ENCODE measurements around the gene LEMD2.

The LEMD2 gene

GRCh38 chr6:33799454-33800113, 10.7 kb upstream of the LEMD2 start:
- no peak for TF ChIP-seq JUND (IDR thresholded peaks at IDR 0.05; ENCODE audit: low read depth)
- no peak for DNase-seq (ENCODE audit: low read depth in 1 of 2, low spot score in 1 of 2)
- in situ Hi-C loops (cut with HindIII; ENCODE audit: low pct_unique_long_range_greater_than_20kb, low sequenced_read_pairs) = no loop called here

GRCh38 chr6:33798343-33798848, 9.5 kb upstream of the LEMD2 start:
- no peak for DNase-seq (ENCODE audit: low read depth in 1 of 2, low spot score in 1 of 2)
- no peak for TF ChIP-seq JUND (IDR thresholded peaks at IDR 0.05; ENCODE audit: low read depth)
- in situ Hi-C loops (cut with HindIII; ENCODE audit: low pct_unique_long_range_greater_than_20kb, low sequenced_read_pairs) = no loop called here

- DNase-seq (ENCODE audit: low read depth in 1 of 2, low spot score in 1 of 2) = no peak
- in situ Hi-C loops (cut with HindIII; ENCODE audit: low pct_unique_long_range_greater_than_20kb, low sequenced_read_pairs) = no loop called here
- no peak for TF ChIP-seq JUND (IDR thresholded peaks at IDR 0.05; ENCODE audit: low read depth)
Observed at GRCh38 chr6:33797626-33798342, 8.9 kb upstream of the LEMD2 start.

GRCh38 chr6:33794910-33795623, 6.1 kb upstream of the LEMD2 start:
- in situ Hi-C loops (cut with HindIII; ENCODE audit: low pct_unique_long_range_greater_than_20kb, low sequenced_read_pairs) = no loop called here
- peak in 1 of 2 experiments; percentile 28 for DNase-seq (ENCODE audit: low read depth in 1 of 2, low spot score in 1 of 2)
- TF ChIP-seq JUND (IDR thresholded peaks at IDR 0.05; ENCODE audit: low read depth) = no peak

- in situ Hi-C loops (cut with HindIII; ENCODE audit: low pct_unique_long_range_greater_than_20kb, low sequenced_read_pairs) = no loop called here
- DNase-seq (ENCODE audit: low read depth in 1 of 2, low spot score in 1 of 2) = no peak
- TF ChIP-seq JUND (IDR thresholded peaks at IDR 0.05; ENCODE audit: low read depth) = no peak
Observed at GRCh38 chr6:33792981-33793380, 4.1 kb upstream of the LEMD2 start.

GRCh38 chr6:33791620-33792019, 2.7 kb upstream of the LEMD2 start:
- TF ChIP-seq JUND (IDR thresholded peaks at IDR 0.05; ENCODE audit: low read depth) = no peak
- in situ Hi-C loops (cut with HindIII; ENCODE audit: low pct_unique_long_range_greater_than_20kb, low sequenced_read_pairs) = no loop called here
- DNase-seq (ENCODE audit: low read depth in 1 of 2, low spot score in 1 of 2) = no peak

- no peak for TF ChIP-seq JUND (IDR thresholded peaks at IDR 0.05; ENCODE audit: low read depth)
- no peak for DNase-seq (ENCODE audit: low read depth in 1 of 2, low spot score in 1 of 2)
- in situ Hi-C loops (cut with HindIII; ENCODE audit: low pct_unique_long_range_greater_than_20kb, low sequenced_read_pairs) = no loop called here
Observed at GRCh38 chr6:33790910-33791309, 2.0 kb upstream of the LEMD2 start.

GRCh38 chr6:33790379-33790778, 1.4 kb upstream of the LEMD2 start:
- DNase-seq (ENCODE audit: low read depth in 1 of 2, low spot score in 1 of 2) = no peak
- TF ChIP-seq JUND (IDR thresholded peaks at IDR 0.05; ENCODE audit: low read depth) = no peak
- in situ Hi-C loops (cut with HindIII; ENCODE audit: low pct_unique_long_range_greater_than_20kb, low sequenced_read_pairs) = no loop called here

GRCh38 chr6:33789550-33789895, 593 bp upstream of the LEMD2 start:
- TF ChIP-seq JUND (IDR thresholded peaks at IDR 0.05; ENCODE audit: low read depth) = no peak
- in situ Hi-C loops (cut with HindIII; ENCODE audit: low pct_unique_long_range_greater_than_20kb, low sequenced_read_pairs) = no loop called here

GRCh38 chr6:33787954-33788693, 806 bp downstream of the LEMD2 start:
- TF ChIP-seq JUND (IDR thresholded peaks at IDR 0.05; ENCODE audit: low read depth) = no peak
- peak; percentile 51 to 56 for DNase-seq (ENCODE audit: low read depth in 1 of 2, low spot score in 1 of 2)
- in situ Hi-C loops (cut with HindIII; ENCODE audit: low pct_unique_long_range_greater_than_20kb, low sequenced_read_pairs) = no loop called here

More at GRCh38 chr6:33789550-33789895, 593 bp upstream of the LEMD2 start:
- no peak for DNase-seq (ENCODE audit: low read depth in 1 of 2, low spot score in 1 of 2)

- no peak for TF ChIP-seq JUND (IDR thresholded peaks at IDR 0.05; ENCODE audit: low read depth)
- in situ Hi-C loops (cut with HindIII; ENCODE audit: low pct_unique_long_range_greater_than_20kb, low sequenced_read_pairs) = no loop called here
- DNase-seq (ENCODE audit: low read depth in 1 of 2, low spot score in 1 of 2) = no peak
Observed at GRCh38 chr6:33787346-33787953, 1.5 kb downstream of the LEMD2 start.

GRCh38 chr6:33786736-33787135, 2.2 kb downstream of the LEMD2 start:
- TF ChIP-seq JUND (IDR thresholded peaks at IDR 0.05; ENCODE audit: low read depth) = no peak
- DNase-seq (ENCODE audit: low read depth in 1 of 2, low spot score in 1 of 2) = no peak
- in situ Hi-C loops (cut with HindIII; ENCODE audit: low pct_unique_long_range_greater_than_20kb, low sequenced_read_pairs) = no loop called here

All from T47D (cell line).